Kidney epithelial cell (primary cell): ENCODE measurements around the gene HOMER2. TPM values are rescaled to one million over a fixed set of nuclear protein-coding genes. Genes with fewer than 3 reads are reported as not detected.

ENCODE experiments used
- DNase-seq: peaks from one replicate; pipeline ENCODE4 v3.0.0-alpha.2; 2010; ENCODE audit warnings: low read depth
- H3K27me3 ChIP-seq: 2 replicates; pipeline ENCODE4 v1.6.0; 2011; ENCODE audit warnings: low read length; ENCODE audit not compliant: control insufficient read depth, insufficient read depth
- H3K36me3 ChIP-seq: 2 replicates; pipeline ENCODE4 v1.5.1; 2011; ENCODE audit warnings: low read length; ENCODE audit not compliant: control insufficient read depth, insufficient read depth
- H3K4me3 ChIP-seq: 2 replicates; pipeline ENCODE4 v1.5.1; 2011; ENCODE audit warnings: low read depth, mild to moderate bottlenecking, control low read depth, low read length
- CTCF ChIP-seq: IDR thresholded peaks from 2 replicates; pipeline ENCODE4 v1.5.1; 2011; ENCODE audit warnings: mild to moderate bottlenecking, moderate library complexity, low read length, control low read depth, inconsistent platforms; ENCODE audit not compliant: insufficient read depth, poor library complexity, severe bottlenecking
- total RNA-seq: library from RNA; depleted of rRNA; stranded (reverse); fragments of >200 nt; gene quantifications from 2 replicates; pipeline ENCODE4 v1.2.3, GENCODE V29; 2015

Gene HOMER2
- total RNA-seq, 1 donor from 2014 or later = 56.4 TPM

DNA sequence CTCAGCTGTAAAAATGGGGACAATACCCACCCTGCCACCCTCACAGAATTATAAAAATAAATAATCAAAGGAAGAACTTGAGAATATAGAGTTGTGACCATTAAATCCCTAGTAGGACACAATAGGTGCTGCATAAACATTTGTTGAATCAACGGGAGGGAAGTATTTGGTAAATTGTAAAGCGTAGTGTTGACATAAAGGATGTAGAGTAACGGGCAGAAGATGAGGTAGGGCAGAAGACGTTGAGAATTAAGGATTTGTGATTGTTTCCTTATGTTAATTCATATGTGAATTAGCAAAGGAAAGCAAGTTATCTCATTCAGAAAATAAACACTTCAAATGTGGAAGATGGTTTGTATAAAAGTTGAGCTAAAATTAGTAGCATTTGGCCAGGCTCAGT lies 40.6 kb upstream of the HOMER2 start:
- no peak for TF ChIP-seq CTCF
- no peaks in the 10 kb centered on the region for H3K36me3 ChIP-seq
- H3K27me3 ChIP-seq = no peaks in the 10 kb centered on the region
- DNase-seq = no peak
- no peak overlapping the region for H3K4me3 ChIP-seq

DNA sequence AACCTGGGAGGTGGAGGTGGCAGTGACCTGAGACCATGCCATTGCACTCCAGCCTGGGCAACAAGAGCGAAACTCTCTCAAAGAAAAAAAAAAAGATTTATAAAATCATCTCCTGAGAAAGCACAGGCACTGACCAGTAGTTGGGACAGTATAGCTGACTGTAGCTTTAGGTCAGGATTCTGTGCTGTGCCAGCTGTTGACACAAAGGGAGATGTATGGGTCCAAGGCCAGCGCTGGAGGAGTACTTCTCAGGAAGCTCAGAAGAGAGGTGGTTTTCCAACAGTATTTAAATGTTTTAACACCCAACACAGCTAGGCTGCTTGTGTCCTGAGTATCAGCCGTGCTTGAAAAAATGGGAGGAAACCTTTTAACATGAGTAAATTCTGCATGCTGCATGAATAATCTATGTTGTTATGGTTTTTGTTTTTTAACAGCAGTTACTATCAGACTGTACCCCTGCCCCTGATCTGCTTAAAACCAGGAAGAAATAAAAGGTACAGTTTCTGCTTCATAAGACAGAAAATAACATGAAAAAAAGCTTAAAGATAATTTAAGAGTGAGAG lies 40.0 kb upstream of the HOMER2 start:
- no peak for TF ChIP-seq CTCF
- Histone ChIP-seq H3K27me3 (no peaks in the 10 kb centered on the region), H3K36me3 (no peaks in the 10 kb centered on the region), H3K4me3 (no peak overlapping the region)
- no peak for DNase-seq

DNA sequence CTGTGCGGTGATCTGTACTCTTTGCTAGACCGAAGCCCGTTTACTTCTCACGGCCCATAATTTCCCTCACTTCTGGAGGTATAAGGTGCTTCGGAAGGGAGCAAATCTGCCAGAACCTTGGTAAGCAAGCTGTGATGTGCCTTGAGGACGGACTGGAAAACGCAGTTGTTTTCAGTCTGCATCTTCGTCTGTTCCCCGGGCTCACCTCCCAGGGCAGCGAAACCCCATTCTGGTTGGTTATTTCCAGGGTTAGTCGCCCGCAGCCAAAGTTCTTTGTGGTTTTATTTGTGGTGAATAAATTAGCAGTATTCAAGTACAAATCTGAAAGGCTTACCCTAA lies 33.9 kb upstream of the HOMER2 start:
- Histone ChIP-seq H3K27me3 (no peaks in the 10 kb centered on the region), H3K36me3 (no peaks in the 10 kb centered on the region), H3K4me3 (peak overlapping the region; percentile 65)
- no peak for TF ChIP-seq CTCF
- DNase-seq = no peak

DNA sequence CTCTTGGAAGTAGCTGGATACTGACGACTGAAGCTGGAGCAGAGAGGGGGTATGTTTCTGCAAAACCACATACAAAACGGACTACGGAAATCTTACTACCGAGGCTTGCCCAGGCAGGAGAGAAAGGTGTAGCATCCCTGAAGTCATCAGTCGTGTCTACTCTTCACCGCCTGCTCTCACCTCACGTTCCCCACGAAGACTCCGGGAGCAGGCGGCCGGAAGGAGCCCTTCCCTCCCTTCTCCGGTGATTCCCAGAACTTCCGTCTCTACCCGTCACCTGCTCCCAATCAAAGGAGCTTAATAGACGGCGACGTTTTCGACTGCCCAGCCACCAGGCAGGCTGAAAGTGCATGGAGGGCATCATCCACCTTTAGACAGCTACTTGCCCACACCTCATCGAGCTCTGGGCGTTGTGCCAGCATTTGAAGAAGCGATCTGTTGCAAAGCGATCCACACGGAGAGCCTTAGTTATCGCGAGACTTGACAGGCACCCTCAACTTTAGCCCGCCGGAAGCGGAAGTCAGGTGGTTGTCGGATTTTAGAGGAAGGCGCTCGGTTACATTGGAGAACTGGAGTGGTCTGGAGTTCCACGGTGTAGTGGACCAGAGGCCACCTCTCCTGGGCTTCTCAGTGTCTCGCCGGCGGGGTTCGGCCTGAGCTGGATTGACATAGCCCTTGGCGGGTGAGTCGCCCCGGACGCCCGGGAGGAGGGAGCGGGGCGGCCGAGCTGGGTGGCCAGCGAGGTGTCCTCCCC lies 33.3 kb upstream of the HOMER2 start, which contains the start of gene RAMAC:
Gene RAMAC, plus strand, starts transcription at position 523 of the 754 bp plus-strand sequence. CDS start 2,809 bp downstream, outside the sequence.
- no peak for TF ChIP-seq CTCF
- Histone ChIP-seq H3K4me3 (peak within 1 kb of the TSS; percentile 65), H3K36me3 (no peaks in the 10 kb centered on the region), H3K27me3 (no peaks in the 10 kb centered on the region)
- DNase-seq = peak; percentile 93

DNA sequence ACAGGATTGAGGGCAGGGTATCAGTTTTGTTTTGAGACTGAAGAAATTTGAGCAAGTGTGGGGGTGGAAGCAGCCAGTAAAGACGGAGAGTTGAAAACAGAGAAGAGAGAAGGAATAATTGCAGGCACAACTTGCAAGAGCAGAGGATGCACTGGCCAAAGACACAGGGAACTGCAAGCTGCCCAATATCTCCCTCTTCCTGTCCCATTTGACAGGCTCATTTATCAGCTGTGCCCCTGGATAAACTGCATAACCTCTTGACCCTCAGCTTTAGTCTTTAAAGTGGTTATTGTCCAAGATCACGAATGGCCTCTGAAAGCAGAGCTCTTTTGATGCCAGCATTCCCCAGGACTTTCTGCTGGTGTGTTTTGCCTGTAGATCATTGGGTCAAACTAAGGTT lies 28.5 kb upstream of the HOMER2 start:
- H3K36me3 ChIP-seq = no peaks in the 10 kb centered on the region
- no peak for DNase-seq
- no peaks in the 10 kb centered on the region for H3K27me3 ChIP-seq
- TF ChIP-seq CTCF = no peak
- no peak overlapping the region for H3K4me3 ChIP-seq

- H3K27me3 ChIP-seq = no peaks in the 10 kb centered on the region
- H3K36me3 ChIP-seq = no peaks in the 10 kb centered on the region
- TF ChIP-seq CTCF = no peak
- no peak overlapping the region for H3K4me3 ChIP-seq
- no peak for DNase-seq
These were observed 27.2 kb upstream of the HOMER2 start for GRCh38 chr15:82979726-82980125.
